SK-N-SH treated with all-trans-retinoic acid at 6 μM for 48 hours (cell line): ENCODE data around the gene P3H3.

Experiments
- ATAC-seq: fragments of 200-7000 bp; cut with Tn5 transposase; 3 replicates; pipeline ENCODE4 v1.9.1; 2020; ENCODE audit warnings: mild to moderate bottlenecking, moderate library complexity
- ARNTL ChIP-seq: fragments of 450-650 bp; formaldehyde crosslinking; IDR thresholded peaks from 2 replicates; pipeline ENCODE4 v1.5.0; 2020; ENCODE audit warnings: low read depth, mild to moderate bottlenecking, moderate library complexity, borderline replicate concordance
- BACH2 ChIP-seq: fragments of 250-450 bp; sonication (Bioruptor Pico); IDR thresholded peaks from 2 replicates; pipeline ENCODE4 v1.9.0; 2021; ENCODE audit warnings: mild to moderate bottlenecking, borderline replicate concordance
- CREB5 ChIP-seq: fragments of 250-450 bp; sonication (Bioruptor Pico); IDR thresholded peaks from 2 replicates; pipeline ENCODE4 v1.5.1; 2020; ENCODE audit warnings: low read depth, mild to moderate bottlenecking, moderate library complexity
- CSDC2 ChIP-seq: fragments of 250-450 bp; sonication (Bioruptor Pico); IDR thresholded peaks from 2 replicates; pipeline ENCODE4 v1.5.0; 2020; ENCODE audit warnings: mild to moderate bottlenecking, moderate library complexity
- CSRNP3 ChIP-seq: fragments of 250-450 bp; sonication (Bioruptor Pico); IDR thresholded peaks from 2 replicates; pipeline ENCODE4 v1.5.1; 2021; ENCODE audit warnings: mild to moderate bottlenecking, moderate library complexity
- ESRRG ChIP-seq: fragments of 250-450 bp; sonication (Bioruptor Pico); IDR thresholded peaks from 2 replicates; pipeline ENCODE4 v1.6.1; 2021; ENCODE audit warnings: mild to moderate bottlenecking
- ISL1 ChIP-seq: fragments of 250-450 bp; sonication (Bioruptor Pico); IDR thresholded peaks from 2 replicates; pipeline ENCODE4 v2.1.2; 2022; ENCODE audit warnings: mild to moderate bottlenecking, moderate library complexity
- OSR1 ChIP-seq: fragments of 250-450 bp; sonication (Bioruptor Pico); IDR thresholded peaks from 2 replicates; pipeline ENCODE4 v1.8.0; 2022; ENCODE audit warnings: moderate library complexity, mild to moderate bottlenecking, inconsistent platforms
- PATZ1 ChIP-seq: fragments of 250-450 bp; sonication (Bioruptor Pico); IDR thresholded peaks from 2 replicates; pipeline ENCODE4 v1.8.0; 2020; ENCODE audit warnings: mild to moderate bottlenecking, moderate library complexity, borderline replicate concordance
- POU6F1 ChIP-seq: fragments of 250-450 bp; sonication (Bioruptor Pico); IDR thresholded peaks from 2 replicates; pipeline ENCODE4 v1.8.0; 2021; ENCODE audit warnings: low read depth, mild to moderate bottlenecking, moderate library complexity, borderline replicate concordance
- PPARA ChIP-seq: fragments of 250-450 bp; sonication (Bioruptor Pico); IDR thresholded peaks from 2 replicates; pipeline ENCODE4 v1.5.0; 2020; ENCODE audit warnings: mild to moderate bottlenecking, borderline replicate concordance
- RARB ChIP-seq: fragments of 250-450 bp; sonication (Bioruptor Pico); IDR thresholded peaks from 2 replicates; pipeline ENCODE4 v1.8.0; 2021; ENCODE audit warnings: mild to moderate bottlenecking, moderate library complexity
- SNAI2 ChIP-seq: fragments of 250-450 bp; sonication (Bioruptor Pico); IDR thresholded peaks from 2 replicates; pipeline ENCODE4 v1.5.0; 2020; ENCODE audit warnings: mild to moderate bottlenecking, moderate library complexity
- TCF4 ChIP-seq: fragments of 250-450 bp; sonication (Bioruptor Pico); IDR thresholded peaks from 2 replicates; pipeline ENCODE4 v1.8.0; 2021; ENCODE audit warnings: mild to moderate bottlenecking, moderate library complexity, borderline replicate concordance
- TOX ChIP-seq: fragments of 250-450 bp; sonication (Bioruptor Pico); IDR thresholded peaks from 2 replicates; pipeline ENCODE4 v1.8.0; 2021; ENCODE audit warnings: mild to moderate bottlenecking, moderate library complexity, borderline replicate concordance
- TSHZ2 ChIP-seq: fragments of 250-450 bp; sonication (Bioruptor Pico); IDR thresholded peaks from 2 replicates; pipeline ENCODE4 v1.5.0; 2020; ENCODE audit warnings: mild to moderate bottlenecking, moderate library complexity
- ZC3H10 ChIP-seq: fragments of 250-450 bp; sonication (Bioruptor Pico); IDR thresholded peaks from 2 replicates; pipeline ENCODE4 v1.5.1; 2021; ENCODE audit warnings: mild to moderate bottlenecking, moderate library complexity
- ZFP3 ChIP-seq: fragments of 250-450 bp; sonication (Bioruptor Pico); IDR thresholded peaks from 2 replicates; pipeline ENCODE4 v1.5.0; 2020; ENCODE audit warnings: mild to moderate bottlenecking, moderate library complexity
- ZFP30 ChIP-seq: fragments of 450-650 bp; formaldehyde crosslinking; IDR thresholded peaks from 2 replicates; pipeline ENCODE4 v1.5.0; 2022; ENCODE audit warnings: mild to moderate bottlenecking, moderate library complexity
- ZNF565 ChIP-seq: fragments of 450-650 bp; formaldehyde crosslinking; conservative IDR thresholded peaks from 2 replicates; pipeline ENCODE4 v1.5.0; 2020; ENCODE audit warnings: low read depth, mild to moderate bottlenecking, moderate library complexity
- ZNF70 ChIP-seq: fragments of 450-650 bp; formaldehyde crosslinking; IDR thresholded peaks from 2 replicates; pipeline ENCODE4 v1.5.0; 2020; ENCODE audit warnings: mild to moderate bottlenecking, moderate library complexity
- ZNF8 ChIP-seq: fragments of 450-650 bp; formaldehyde crosslinking; IDR thresholded peaks from 2 replicates; pipeline ENCODE4 v1.5.0; 2020; ENCODE audit warnings: mild to moderate bottlenecking, moderate library complexity

Gene P3H3

GRCh38 chr12:6827982-6828780 is at the start of gene P3H3:
Gene P3H3 (plus strand): TSS chr12:6828407. CDS start chr12:6828441, 34 bp downstream.
- peak; percentile 32 for ATAC-seq
- TF ChIP-seq CREB5 (CRISPR knock-in tag) (no peak), ZNF70 (no peak), ZFP30 (CRISPR knock-in tag) (no peak), PATZ1 (no peak), BACH2 (CRISPR knock-in tag) (no peak), PPARA (CRISPR knock-in tag) (no peak), ZNF565 (CRISPR knock-in tag) (no peak), CSRNP3 (CRISPR knock-in tag) (no peak), SNAI2 (no peak), POU6F1 (CRISPR knock-in tag) (no peak), RARB (no peak), ZNF8 (no peak), TOX (CRISPR knock-in tag) (no peak), ZC3H10 (CRISPR knock-in tag) (no peak), ZFP3 (CRISPR knock-in tag) (no peak), ESRRG (CRISPR knock-in tag) (no peak), CSDC2 (no peak), OSR1 (CRISPR knock-in tag) (no peak), TSHZ2 (no peak), ARNTL (CRISPR knock-in tag) (no peak)
- TF ChIP-seq, all 23 proteins: peak for 0

GRCh38 chr12:6778574-6779550 is 49.3 kb upstream of the P3H3 start:
- ATAC-seq: peak; percentile 98
- TF ChIP-seq ISL1 (CRISPR knock-in tag) (no peak), TCF4 (CRISPR knock-in tag) (peak; percentile 23; the same call in 1 of the 2 replicates), ARNTL (CRISPR knock-in tag) (peak; percentile 90), PPARA (CRISPR knock-in tag) (no peak)
